ENCODE measurements around the gene COL4A1.

DNA sequence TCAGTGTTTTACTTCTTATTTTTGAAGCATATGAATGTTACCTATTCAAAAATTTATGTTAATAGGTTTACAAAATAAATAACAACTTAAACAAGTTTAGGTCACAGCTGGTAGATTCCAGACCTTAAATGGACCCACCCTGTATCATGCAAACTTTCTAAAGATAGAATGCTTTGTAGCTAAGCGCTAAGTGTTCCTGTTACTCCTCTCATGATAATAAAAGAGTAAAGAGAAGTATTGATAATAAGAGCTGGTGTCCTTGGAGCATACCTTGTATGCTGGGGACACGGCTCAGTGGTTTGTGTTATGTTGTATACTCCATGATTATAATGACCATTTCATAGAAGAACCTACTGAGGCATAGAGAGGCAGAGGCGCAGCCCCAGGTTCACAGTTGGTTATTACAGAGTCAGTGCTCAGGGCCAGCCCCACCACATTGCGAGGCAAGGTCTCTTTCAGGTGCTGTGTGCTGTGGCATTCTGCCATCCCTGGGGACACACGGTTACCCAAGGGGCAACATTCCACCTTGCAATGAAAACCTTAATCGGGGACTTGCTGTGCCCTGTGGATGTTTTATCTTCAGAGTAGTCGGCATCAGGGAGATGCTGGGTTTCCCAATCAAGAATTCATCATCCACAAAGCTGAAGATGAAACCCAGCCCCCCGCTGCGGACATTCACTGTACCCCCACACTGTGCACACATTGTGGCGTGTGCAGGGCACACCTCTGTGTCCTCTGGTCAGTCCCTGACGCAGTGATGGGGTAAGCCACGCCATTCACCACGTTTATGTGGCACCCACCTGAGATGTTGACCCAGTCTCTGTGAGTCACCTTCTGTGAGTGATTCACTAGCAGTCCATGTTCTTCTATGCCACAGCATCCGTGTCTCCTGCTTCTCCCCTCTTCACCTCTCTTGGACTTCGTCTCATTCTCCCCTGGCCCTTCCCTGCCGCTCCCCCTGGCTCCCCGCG is 186.7 kb downstream of the COL4A1 start:
- TF ChIP-seq CHD2 (IDR thresholded peaks at IDR 0.05; ENCODE audit: low read length, partially characterized antibody) (no peak), CTCF (IDR thresholded peaks at IDR 0.05) (no peak), JUNB (IDR thresholded peaks at IDR 0.05) (0 out of 2 replicates have a peak, but pooled peaks have one; percentile 45)

All from A549 (cell line).